ENCODE results near the gene IGF1. TPM values are rescaled to one million over a fixed set of nuclear protein-coding genes. Genes with fewer than 3 reads are reported as not detected.

The IGF1 gene
- total RNA-seq, 2 donors from 2014 or later: not detected

DNA sequence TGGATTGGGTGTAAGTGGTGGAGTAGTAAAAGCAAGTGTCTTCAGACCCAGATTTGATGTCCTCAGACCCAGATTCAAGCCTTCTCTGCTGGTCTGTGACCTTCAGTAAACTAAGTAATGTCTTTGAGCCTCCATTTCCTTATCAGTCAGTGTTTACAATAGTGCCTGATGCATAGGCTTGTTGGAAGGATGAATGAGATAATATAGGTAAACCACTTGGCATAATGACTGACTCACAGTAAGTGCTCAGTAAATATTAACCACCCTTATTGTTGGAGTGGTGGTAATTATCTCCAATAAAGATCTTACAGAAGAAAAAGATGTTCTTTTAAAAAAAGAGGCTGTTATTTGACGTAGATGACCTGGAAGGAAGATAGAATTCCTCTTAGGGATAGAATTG, 86.2 kb downstream of the IGF1 start:
- no peak for DNase-seq
- Histone ChIP-seq H3K9me3 (ENCODE audit: control insufficient read depth, low read length) (no peaks in the 10 kb centered on the region), H3K27me3 (ENCODE audit: control insufficient read depth, insufficient read depth, low read length, poor library complexity, severe bottlenecking) (peaks cover 67% of the 10 kb centered on the region), H3K36me3 (ENCODE audit: control insufficient read depth, insufficient read depth, low read length) (no peaks in the 10 kb centered on the region), H3K27ac (ENCODE audit: low read depth, low read length) (no peak overlapping the region), H3K4me3 (ENCODE audit: low read length) (no peak overlapping the region), H3K9ac (ENCODE audit: extremely low read depth, low read length, poor library complexity, severe bottlenecking) (no peak overlapping the region), H3K4me1 (ENCODE audit: control insufficient read depth, insufficient read depth, low read length) (peaks cover 6% of the 10 kb centered on the region)
- Mint-ChIP-seq H3K9me3 (no peaks in the 10 kb centered on the region), H3K27me3 (ENCODE audit: insufficient read depth) (peaks cover 62% of the 10 kb centered on the region), H3K4me3 (no peak overlapping the region), H3K27ac (no peak overlapping the region), H3K36me3 (ENCODE audit: low read depth) (no peaks in the 10 kb centered on the region), H3K4me1 (peaks cover 20% of the 10 kb centered on the region)
- TF ChIP-seq, protein P1, sequence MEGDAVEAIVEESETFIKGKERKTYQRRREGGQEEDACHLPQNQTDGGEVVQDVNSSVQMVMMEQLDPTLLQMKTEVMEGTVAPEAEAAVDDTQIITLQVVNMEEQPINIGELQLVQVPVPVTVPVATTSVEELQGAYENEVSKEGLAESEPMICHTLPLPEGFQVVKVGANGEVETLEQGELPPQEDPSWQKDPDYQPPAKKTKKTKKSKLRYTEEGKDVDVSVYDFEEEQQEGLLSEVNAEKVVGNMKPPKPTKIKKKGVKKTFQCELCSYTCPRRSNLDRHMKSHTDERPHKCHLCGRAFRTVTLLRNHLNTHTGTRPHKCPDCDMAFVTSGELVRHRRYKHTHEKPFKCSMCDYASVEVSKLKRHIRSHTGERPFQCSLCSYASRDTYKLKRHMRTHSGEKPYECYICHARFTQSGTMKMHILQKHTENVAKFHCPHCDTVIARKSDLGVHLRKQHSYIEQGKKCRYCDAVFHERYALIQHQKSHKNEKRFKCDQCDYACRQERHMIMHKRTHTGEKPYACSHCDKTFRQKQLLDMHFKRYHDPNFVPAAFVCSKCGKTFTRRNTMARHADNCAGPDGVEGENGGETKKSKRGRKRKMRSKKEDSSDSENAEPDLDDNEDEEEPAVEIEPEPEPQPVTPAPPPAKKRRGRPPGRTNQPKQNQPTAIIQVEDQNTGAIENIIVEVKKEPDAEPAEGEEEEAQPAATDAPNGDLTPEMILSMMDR (conservative IDR thresholded peaks at IDR 0.05): no peak
- 100% methylated on average over 1 of the region's 1 CpG for WGBS, 2 experiments (ENCODE audit: insufficient coverage in 1 of 2, insufficient read length in 1 of 2)

DNA sequence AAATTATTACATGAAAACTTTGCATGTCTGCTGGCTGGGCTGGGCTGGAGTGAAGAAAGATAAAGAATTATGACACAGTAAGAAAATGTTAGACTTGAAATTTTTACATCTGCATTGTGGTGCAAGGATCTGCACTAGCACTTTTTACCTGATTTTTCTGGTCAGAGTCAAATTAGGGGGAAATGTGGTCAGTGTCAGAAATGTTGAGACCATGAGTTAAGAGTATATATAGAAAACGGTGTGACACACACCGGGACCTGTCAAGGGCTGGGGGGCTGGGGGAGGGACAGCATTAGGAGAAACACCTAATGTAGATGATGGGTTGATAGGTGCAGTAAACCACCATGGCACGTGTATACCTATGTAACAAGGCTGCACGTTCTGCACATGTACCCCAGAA, 90.3 kb downstream of the IGF1 start:
- H3K9me3 Mint-ChIP-seq: no peaks in the 10 kb centered on the region
- no peak overlapping the region for H3K27ac Mint-ChIP-seq
- peaks cover 6% of the 10 kb centered on the region for H3K4me1 ChIP-seq (ENCODE audit: control insufficient read depth, insufficient read depth, low read length)
- TF ChIP-seq, protein P1 (conservative IDR thresholded peaks at IDR 0.05): no peak
- no peak overlapping the region for H3K9ac ChIP-seq (ENCODE audit: extremely low read depth, low read length, poor library complexity, severe bottlenecking)
- no peak overlapping the region for H3K27ac ChIP-seq (ENCODE audit: low read depth, low read length)
- WGBS, 2 experiments (ENCODE audit: insufficient coverage in 1 of 2, insufficient read length in 1 of 2): 96 to 100% methylated on average over 1 to 3 of the region's 4 CpGs
- H3K27me3 ChIP-seq (ENCODE audit: control insufficient read depth, insufficient read depth, low read length, poor library complexity, severe bottlenecking): peaks cover 37% of the 10 kb centered on the region
- no peak overlapping the region for H3K4me3 ChIP-seq (ENCODE audit: low read length)
- no peaks in the 10 kb centered on the region for H3K9me3 ChIP-seq (ENCODE audit: control insufficient read depth, low read length)
- H3K4me1 Mint-ChIP-seq: peaks cover 12% of the 10 kb centered on the region
- DNase-seq: no peak
- no peaks in the 10 kb centered on the region for H3K36me3 Mint-ChIP-seq (ENCODE audit: low read depth)
- peaks cover 41% of the 10 kb centered on the region for H3K27me3 Mint-ChIP-seq (ENCODE audit: insufficient read depth)
- H3K36me3 ChIP-seq (ENCODE audit: control insufficient read depth, insufficient read depth, low read length): no peaks in the 10 kb centered on the region
- H3K4me3 Mint-ChIP-seq: no peak overlapping the region

DNA sequence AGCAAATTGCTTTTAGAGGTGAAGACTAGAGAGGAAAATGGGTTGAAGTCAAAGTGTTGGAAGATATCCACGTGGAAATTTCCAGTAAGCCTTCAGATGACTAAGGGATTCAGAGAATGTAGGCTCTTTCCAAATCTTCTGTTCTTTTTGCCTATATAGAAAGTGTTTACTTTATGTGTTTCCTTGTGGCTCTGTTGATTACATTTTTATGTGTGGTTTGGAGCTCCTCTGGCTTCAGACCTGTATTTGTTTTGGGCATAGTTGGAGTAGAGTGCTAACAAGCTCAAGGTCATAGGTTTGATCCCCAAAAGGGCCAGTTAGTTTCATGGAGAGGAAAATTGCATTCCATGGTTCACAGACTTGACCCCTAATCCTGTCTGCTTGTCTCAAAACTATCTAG, 91.9 kb downstream of the IGF1 start:
- Histone ChIP-seq H3K4me3 (ENCODE audit: low read length) (no peak overlapping the region), H3K9me3 (ENCODE audit: control insufficient read depth, low read length) (peaks cover 4% of the 10 kb centered on the region), H3K4me1 (ENCODE audit: control insufficient read depth, insufficient read depth, low read length) (no peaks in the 10 kb centered on the region), H3K9ac (ENCODE audit: extremely low read depth, low read length, poor library complexity, severe bottlenecking) (no peak overlapping the region), H3K27me3 (ENCODE audit: control insufficient read depth, insufficient read depth, low read length, poor library complexity, severe bottlenecking) (peaks cover 26% of the 10 kb centered on the region), H3K36me3 (ENCODE audit: control insufficient read depth, insufficient read depth, low read length) (no peaks in the 10 kb centered on the region), H3K27ac (ENCODE audit: low read depth, low read length) (no peak overlapping the region)
- Mint-ChIP-seq H3K27me3 (ENCODE audit: insufficient read depth) (peaks cover 35% of the 10 kb centered on the region), H3K4me1 (no peaks in the 10 kb centered on the region), H3K4me3 (no peak overlapping the region), H3K9me3 (peaks cover 11% of the 10 kb centered on the region), H3K27ac (no peak overlapping the region), H3K36me3 (ENCODE audit: low read depth) (no peaks in the 10 kb centered on the region)
- 54 to 83% methylated on average over 1 of the region's 1 CpG for WGBS, 2 experiments (ENCODE audit: insufficient coverage in 1 of 2, insufficient read length in 1 of 2)
- TF ChIP-seq, protein P1 (conservative IDR thresholded peaks at IDR 0.05): no peak
- no peak for DNase-seq

All from endodermal cell (in vitro differentiated cells).